Neural crest cell (in vitro differentiated cells): Measurements from ENCODE around the gene URB1. TPM values are rescaled to one million over a fixed set of nuclear protein-coding genes. Genes with fewer than 3 reads are reported as not detected.

Experiments used
- DNase-seq: peaks from one replicate; pipeline ENCODE4 v3.0.0; 2021; ENCODE audit warnings: low read depth, mixed read lengths, low spot score
- H3K27ac Mint-ChIP-seq: one replicate; pipeline ENCODE4 v1.8.0; 2021; ENCODE audit warnings: mild to moderate bottlenecking, mixed read lengths; ENCODE audit not compliant: unreplicated experiment
- H3K27me3 Mint-ChIP-seq: 2 replicates; pipeline ENCODE4 v1.8.0; 2021; ENCODE audit warnings: low read depth, mild to moderate bottlenecking, mixed read lengths
- H3K36me3 Mint-ChIP-seq: 2 replicates; pipeline ENCODE4 v1.8.0; 2021; ENCODE audit warnings: low read depth, mild to moderate bottlenecking, mixed read lengths
- H3K4me1 Mint-ChIP-seq: 2 replicates; pipeline ENCODE4 v1.8.0; 2021; ENCODE audit warnings: mixed read lengths
- H3K4me3 Mint-ChIP-seq: one replicate; pipeline ENCODE4 v1.8.0; 2021; ENCODE audit warnings: mild to moderate bottlenecking, mixed read lengths
- H3K9me3 Mint-ChIP-seq: 2 replicates; pipeline ENCODE4 v1.8.0; 2021; ENCODE audit warnings: mixed read lengths
- CTCF ChIP-seq: fragments of 200-600 bp; sonication (generic); conservative IDR thresholded peaks from 2 replicates; pipeline ENCODE4 v1.5.0; 2021; ENCODE audit warnings: antibody characterized with exemption, mild to moderate bottlenecking
- total RNA-seq: library from RNA; stranded (reverse); gene quantifications from 2 replicates; pipeline ENCODE4 v1.2.1, GENCODE V29; 2021

Gene URB1
- total RNA-seq, 1 donor from 2014 or later, result 23.1 TPM

- H3K27me3 Mint-ChIP-seq, result no peaks in the 10 kb centered on the region
- no peak for DNase-seq
- peak overlapping the region; percentile 47 for H3K27ac Mint-ChIP-seq
- H3K36me3 Mint-ChIP-seq, result peaks cover 23% of the 10 kb centered on the region
- peaks cover 4% of the 10 kb centered on the region for H3K9me3 Mint-ChIP-seq
- no peak overlapping the region for H3K4me3 Mint-ChIP-seq
- no peak for TF ChIP-seq CTCF
- no peaks in the 10 kb centered on the region for H3K4me1 Mint-ChIP-seq
These were observed 70.1 kb downstream of the URB1 start for GRCh38 chr21:32322676-32323075.

DNA sequence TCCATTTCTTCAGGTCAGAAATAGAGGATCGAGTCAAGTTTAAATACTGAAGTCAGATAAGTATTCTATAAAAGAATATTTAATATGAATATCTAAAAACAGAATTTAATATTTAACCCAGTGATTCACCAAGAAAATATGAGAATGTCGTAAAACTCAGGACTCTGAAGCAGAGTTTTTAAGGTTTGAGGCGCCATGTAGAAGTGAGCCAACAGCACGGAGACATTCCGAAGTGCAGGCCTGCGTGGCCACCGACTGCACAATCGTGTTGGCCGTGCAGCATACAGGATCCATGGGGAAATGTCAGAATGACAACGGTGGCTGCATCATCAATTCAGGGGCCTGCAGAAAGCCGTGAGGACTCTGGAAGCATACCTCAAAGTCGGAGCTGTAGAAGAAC lies 70.7 kb downstream of the URB1 start:
- no peak overlapping the region for H3K4me3 Mint-ChIP-seq
- DNase-seq, result no peak
- H3K27me3 Mint-ChIP-seq, result no peaks in the 10 kb centered on the region
- H3K27ac Mint-ChIP-seq, result no peak overlapping the region
- H3K4me1 Mint-ChIP-seq, result no peaks in the 10 kb centered on the region
- no peak for TF ChIP-seq CTCF
- peaks cover 20% of the 10 kb centered on the region for H3K36me3 Mint-ChIP-seq
- peaks cover 2% of the 10 kb centered on the region for H3K9me3 Mint-ChIP-seq

DNA sequence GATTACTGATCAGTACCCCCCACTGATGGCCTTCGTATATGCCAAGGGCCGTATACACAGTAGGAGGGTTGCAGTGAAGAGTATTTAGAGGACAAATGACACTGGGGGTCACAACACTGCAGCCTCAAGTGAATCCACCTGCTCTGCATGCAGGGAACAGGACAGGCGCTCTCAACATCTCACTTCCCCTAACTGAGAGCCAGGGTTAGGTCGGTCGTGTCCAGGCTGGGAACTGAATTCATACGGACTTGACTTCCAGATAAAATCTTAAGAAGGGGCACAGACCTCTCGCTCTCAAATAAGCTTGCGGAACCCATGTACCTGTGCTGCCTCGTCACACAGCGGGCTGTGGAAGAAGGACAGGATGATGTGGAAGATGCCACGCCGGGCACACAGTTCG lies 71.3 kb downstream of the URB1 start:
- no peaks in the 10 kb centered on the region for H3K9me3 Mint-ChIP-seq
- no peaks in the 10 kb centered on the region for H3K27me3 Mint-ChIP-seq
- no peak overlapping the region for H3K4me3 Mint-ChIP-seq
- peaks cover 16% of the 10 kb centered on the region for H3K36me3 Mint-ChIP-seq
- no peaks in the 10 kb centered on the region for H3K4me1 Mint-ChIP-seq
- no peak overlapping the region for H3K27ac Mint-ChIP-seq
- DNase-seq, result no peak
- TF ChIP-seq CTCF, result no peak

DNA sequence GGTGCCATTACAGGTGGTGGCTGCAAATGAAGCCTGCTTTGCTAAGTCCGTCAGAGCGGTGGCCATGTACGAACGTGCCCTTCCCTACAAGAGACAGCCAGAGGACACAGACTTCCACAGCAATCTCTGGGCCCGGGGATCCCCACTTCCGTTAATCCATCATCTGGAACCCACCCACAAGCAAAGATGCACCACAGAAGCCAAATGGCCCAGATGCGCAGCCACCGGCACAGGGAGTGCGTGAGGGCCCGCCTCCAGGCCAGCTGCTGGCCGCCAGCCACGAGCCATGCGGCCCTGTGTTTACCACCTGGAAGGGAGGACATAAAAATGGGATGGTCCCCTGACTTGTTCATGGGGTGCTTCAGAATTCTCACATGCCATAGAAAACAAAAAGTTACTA lies 72.1 kb downstream of the URB1 start:
- DNase-seq, result no peak
- Mint-ChIP-seq H3K9me3 (no peaks in the 10 kb centered on the region), H3K4me3 (no peak overlapping the region), H3K27ac (no peak overlapping the region), H3K4me1 (no peaks in the 10 kb centered on the region), H3K36me3 (peaks cover 13% of the 10 kb centered on the region), H3K27me3 (no peaks in the 10 kb centered on the region)
- no peak for TF ChIP-seq CTCF

DNA sequence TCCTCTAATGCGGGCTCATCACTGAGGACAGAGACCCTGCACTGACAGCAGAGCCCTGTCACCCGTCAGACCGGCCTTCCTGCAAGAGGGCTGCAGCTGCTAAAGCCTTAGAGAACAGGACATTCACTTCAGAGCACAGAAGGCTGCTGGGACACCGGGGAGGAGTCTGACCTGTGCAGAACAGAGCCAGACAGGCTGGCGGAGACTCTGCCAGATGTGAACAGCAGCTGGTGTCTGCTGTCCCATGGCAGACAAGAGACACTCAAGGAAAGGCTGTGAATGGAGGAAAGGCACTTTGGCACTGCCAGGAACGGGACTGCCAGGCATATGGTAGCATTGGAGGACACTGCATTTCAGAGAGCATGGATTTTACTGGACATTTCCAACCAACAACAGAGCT lies 72.8 kb downstream of the URB1 start:
- no peak overlapping the region for H3K27ac Mint-ChIP-seq
- no peaks in the 10 kb centered on the region for H3K9me3 Mint-ChIP-seq
- no peaks in the 10 kb centered on the region for H3K27me3 Mint-ChIP-seq
- H3K36me3 Mint-ChIP-seq, result peaks cover 8% of the 10 kb centered on the region
- TF ChIP-seq CTCF, result no peak
- no peak for DNase-seq
- no peak overlapping the region for H3K4me3 Mint-ChIP-seq
- H3K4me1 Mint-ChIP-seq, result no peaks in the 10 kb centered on the region

DNA sequence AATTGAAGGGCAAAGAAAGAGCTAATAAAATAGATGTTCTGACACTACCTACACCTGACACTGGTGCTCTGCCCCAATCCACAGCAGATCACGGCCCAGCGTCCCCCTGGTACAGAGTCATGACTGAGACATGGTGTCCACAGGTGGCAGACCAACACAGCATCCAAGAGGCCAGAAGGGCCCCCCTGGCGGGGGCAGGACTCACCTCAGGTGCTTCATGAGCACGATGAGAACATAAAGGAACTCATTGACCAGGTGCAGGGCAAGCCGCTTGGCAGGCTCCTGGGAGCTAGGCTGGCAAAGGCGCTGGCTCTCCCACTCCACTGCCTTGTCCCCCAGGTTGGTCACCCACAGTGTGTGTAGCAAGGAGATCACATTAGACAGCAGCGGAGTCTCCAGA lies 73.8 kb downstream of the URB1 start:
- DNase-seq, result no peak
- no peaks in the 10 kb centered on the region for H3K4me1 Mint-ChIP-seq
- no peak overlapping the region for H3K27ac Mint-ChIP-seq
- no peak for TF ChIP-seq CTCF
- H3K27me3 Mint-ChIP-seq, result no peaks in the 10 kb centered on the region
- H3K4me3 Mint-ChIP-seq, result no peak overlapping the region
- H3K36me3 Mint-ChIP-seq, result peaks cover 3% of the 10 kb centered on the region
- no peaks in the 10 kb centered on the region for H3K9me3 Mint-ChIP-seq
